Measurements from ENCODE around the gene MAP6D1. TPM values are rescaled to one million over a fixed set of nuclear protein-coding genes. Genes with fewer than 3 reads are reported as not detected.

Gene MAP6D1
- total and polyA plus RNA-seq, 2 donors (not counting 1 experiment from before 2014, with no cell fraction given), result 0.83 to 2.1 TPM

DNA sequence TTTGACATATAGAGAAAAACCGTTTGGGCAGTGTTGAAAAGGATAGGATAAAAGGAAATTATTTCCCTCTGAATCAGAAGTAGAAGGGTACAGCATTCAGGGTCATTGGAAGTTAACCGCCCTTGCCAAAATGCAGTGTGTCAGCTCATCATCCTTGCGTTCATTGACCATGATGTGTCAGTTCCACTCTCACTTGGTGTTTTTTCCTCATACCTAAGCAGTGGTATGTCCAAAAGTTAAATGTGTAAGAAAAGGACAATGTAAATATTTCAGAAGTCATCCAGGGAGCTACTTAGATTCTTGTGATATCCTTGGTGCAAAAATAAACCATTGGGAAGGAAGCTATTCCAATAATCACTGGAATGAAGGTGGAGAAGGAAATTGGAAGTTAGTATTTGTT, 50.7 kb downstream of the MAP6D1 start:
- peaks cover 7% of the 10 kb centered on the region for H3K36me3 ChIP-seq (ENCODE audit: control insufficient read depth, insufficient read depth, low read length)
- no peak for TF ChIP-seq EZH2 (IDR thresholded peaks at IDR 0.05; ENCODE audit: low read length, missing control alignments)
- TF ChIP-seq, protein P1, sequence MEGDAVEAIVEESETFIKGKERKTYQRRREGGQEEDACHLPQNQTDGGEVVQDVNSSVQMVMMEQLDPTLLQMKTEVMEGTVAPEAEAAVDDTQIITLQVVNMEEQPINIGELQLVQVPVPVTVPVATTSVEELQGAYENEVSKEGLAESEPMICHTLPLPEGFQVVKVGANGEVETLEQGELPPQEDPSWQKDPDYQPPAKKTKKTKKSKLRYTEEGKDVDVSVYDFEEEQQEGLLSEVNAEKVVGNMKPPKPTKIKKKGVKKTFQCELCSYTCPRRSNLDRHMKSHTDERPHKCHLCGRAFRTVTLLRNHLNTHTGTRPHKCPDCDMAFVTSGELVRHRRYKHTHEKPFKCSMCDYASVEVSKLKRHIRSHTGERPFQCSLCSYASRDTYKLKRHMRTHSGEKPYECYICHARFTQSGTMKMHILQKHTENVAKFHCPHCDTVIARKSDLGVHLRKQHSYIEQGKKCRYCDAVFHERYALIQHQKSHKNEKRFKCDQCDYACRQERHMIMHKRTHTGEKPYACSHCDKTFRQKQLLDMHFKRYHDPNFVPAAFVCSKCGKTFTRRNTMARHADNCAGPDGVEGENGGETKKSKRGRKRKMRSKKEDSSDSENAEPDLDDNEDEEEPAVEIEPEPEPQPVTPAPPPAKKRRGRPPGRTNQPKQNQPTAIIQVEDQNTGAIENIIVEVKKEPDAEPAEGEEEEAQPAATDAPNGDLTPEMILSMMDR (conservative IDR thresholded peaks at IDR 0.05 in 1 of 2, IDR thresholded peaks at IDR 0.05 in 1 of 2; ENCODE audit: low read depth in 1 of 2, low read length in 2 of 2), result no peak

DNA sequence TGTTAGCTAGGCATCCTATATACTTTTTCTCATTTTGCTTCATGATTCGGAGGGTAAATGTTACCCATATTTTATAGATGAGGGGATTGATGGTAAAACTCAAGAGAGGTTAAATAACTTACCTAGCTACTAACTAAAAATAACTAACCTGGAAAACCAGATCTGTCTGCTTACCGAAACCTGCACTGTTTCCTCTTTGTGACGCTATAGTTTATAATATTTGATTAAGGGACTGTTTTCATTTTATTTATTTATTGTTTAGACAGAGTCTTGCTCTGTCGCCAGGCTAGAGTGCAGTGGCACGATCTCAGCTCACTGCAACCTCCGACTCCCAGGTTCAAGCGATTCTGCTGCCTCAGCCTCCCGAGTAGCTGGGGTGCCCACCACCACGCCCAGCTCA, 55.9 kb downstream of the MAP6D1 start:
- no peaks in the 10 kb centered on the region for H3K79me2 ChIP-seq (ENCODE audit: control insufficient read depth, insufficient read depth, low read length)
- no peak overlapping the region for H3K4me3 ChIP-seq (replicated peaks in 1 of 4; ENCODE audit: control extremely low read depth in 1 of 4, insufficient read depth in 1 of 4, low read depth in 3 of 4, low read length in 4 of 4)
- no peak overlapping the region for H3K4me2 ChIP-seq (ENCODE audit: extremely low read depth, insufficient read depth, low read length)
- H3K27me3 ChIP-seq (ENCODE audit: control insufficient read depth, insufficient read depth, low read length), result no peaks in the 10 kb centered on the region
- no peak overlapping the region for H3K27ac ChIP-seq (ENCODE audit: insufficient read depth, low read length)
- H3K9me3 ChIP-seq (ENCODE audit: control insufficient read depth, insufficient read depth, low read depth, low read length), result no peaks in the 10 kb centered on the region
- no peak for DNase-seq (ENCODE audit: low read depth in 2 of 2)
- no peak overlapping the region for H3K9ac ChIP-seq (ENCODE audit: insufficient read depth, low read length)
- no peaks in the 10 kb centered on the region for H4K20me1 ChIP-seq (ENCODE audit: control insufficient read depth, extremely low read depth, insufficient read depth, low read length)
- no peak for TF ChIP-seq EZH2 (IDR thresholded peaks at IDR 0.05; ENCODE audit: low read length, missing control alignments)
- TF ChIP-seq, protein P1 (conservative IDR thresholded peaks at IDR 0.05 in 1 of 2, IDR thresholded peaks at IDR 0.05 in 1 of 2; ENCODE audit: low read depth in 1 of 2, low read length in 2 of 2), result no peak
- H2AFZ ChIP-seq (ENCODE audit: low read length), result no peak overlapping the region
- no peaks in the 10 kb centered on the region for H3K4me1 ChIP-seq (ENCODE audit: control insufficient read depth, extremely low read depth, insufficient read depth, low read length)
- H3K36me3 ChIP-seq (ENCODE audit: control insufficient read depth, insufficient read depth, low read length), result peaks cover 6% of the 10 kb centered on the region

More for the DNA sequence above, 50.7 kb downstream of the MAP6D1 start:
- H3K27me3 ChIP-seq (ENCODE audit: control insufficient read depth, insufficient read depth, low read length), result no peaks in the 10 kb centered on the region
- no peak overlapping the region for H2AFZ ChIP-seq (ENCODE audit: low read length)
- no peaks in the 10 kb centered on the region for H3K79me2 ChIP-seq (ENCODE audit: control insufficient read depth, insufficient read depth, low read length)
- no peaks in the 10 kb centered on the region for H3K4me1 ChIP-seq (ENCODE audit: control insufficient read depth, extremely low read depth, insufficient read depth, low read length)
- H3K9ac ChIP-seq (ENCODE audit: insufficient read depth, low read length), result no peak overlapping the region
- H3K4me3 ChIP-seq (replicated peaks in 1 of 4; ENCODE audit: control extremely low read depth in 1 of 4, insufficient read depth in 1 of 4, low read depth in 3 of 4, low read length in 4 of 4), result no peak overlapping the region
- no peaks in the 10 kb centered on the region for H3K9me3 ChIP-seq (ENCODE audit: control insufficient read depth, insufficient read depth, low read depth, low read length)
- no peak overlapping the region for H3K4me2 ChIP-seq (ENCODE audit: extremely low read depth, insufficient read depth, low read length)
- peak in 1 of 2 donors; percentile 89 for DNase-seq (ENCODE audit: low read depth in 2 of 2)
- peak overlapping the region; percentile 22 for H3K27ac ChIP-seq (ENCODE audit: insufficient read depth, low read length)
- H4K20me1 ChIP-seq (ENCODE audit: control insufficient read depth, extremely low read depth, insufficient read depth, low read length), result no peaks in the 10 kb centered on the region

DNA sequence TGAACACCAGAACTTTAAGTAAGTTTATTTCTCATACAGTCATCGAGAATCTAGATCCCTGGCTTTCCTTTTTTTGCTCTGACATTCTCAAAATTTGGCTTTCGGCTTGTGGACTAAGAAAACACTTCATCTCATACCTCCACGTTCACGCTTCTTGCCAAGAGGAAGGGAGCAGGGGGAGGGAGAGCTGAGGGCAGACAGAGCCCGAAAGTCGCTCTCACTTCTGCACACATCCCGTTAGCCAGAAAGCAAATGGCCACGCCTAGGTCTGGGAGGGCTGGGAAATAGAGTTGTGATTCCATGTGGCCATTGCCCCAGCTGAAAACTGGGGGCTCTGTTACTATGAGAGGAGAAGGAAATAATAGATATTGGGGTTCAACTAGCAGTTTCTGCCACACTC, 57.3 kb downstream of the MAP6D1 start:
- no peaks in the 10 kb centered on the region for H3K79me2 ChIP-seq (ENCODE audit: control insufficient read depth, insufficient read depth, low read length)
- H3K27me3 ChIP-seq (ENCODE audit: control insufficient read depth, insufficient read depth, low read length), result no peaks in the 10 kb centered on the region
- H3K4me1 ChIP-seq (ENCODE audit: control insufficient read depth, extremely low read depth, insufficient read depth, low read length), result no peaks in the 10 kb centered on the region
- H3K36me3 ChIP-seq (ENCODE audit: control insufficient read depth, insufficient read depth, low read length), result peaks cover 2% of the 10 kb centered on the region
- no peak overlapping the region for H3K27ac ChIP-seq (ENCODE audit: insufficient read depth, low read length)
- no peak for DNase-seq (ENCODE audit: low read depth in 2 of 2)
- TF ChIP-seq, protein P1 (conservative IDR thresholded peaks at IDR 0.05 in 1 of 2, IDR thresholded peaks at IDR 0.05 in 1 of 2; ENCODE audit: low read depth in 1 of 2, low read length in 2 of 2), result no peak
- TF ChIP-seq EZH2 (IDR thresholded peaks at IDR 0.05; ENCODE audit: low read length, missing control alignments), result no peak
- no peak overlapping the region for H3K4me2 ChIP-seq (ENCODE audit: extremely low read depth, insufficient read depth, low read length)
- no peak overlapping the region for H3K9ac ChIP-seq (ENCODE audit: insufficient read depth, low read length)
- H2AFZ ChIP-seq (ENCODE audit: low read length), result no peak overlapping the region
- no peaks in the 10 kb centered on the region for H4K20me1 ChIP-seq (ENCODE audit: control insufficient read depth, extremely low read depth, insufficient read depth, low read length)
- H3K4me3 ChIP-seq (replicated peaks in 1 of 4; ENCODE audit: control extremely low read depth in 1 of 4, insufficient read depth in 1 of 4, low read depth in 3 of 4, low read length in 4 of 4), result no peak overlapping the region
- H3K9me3 ChIP-seq (ENCODE audit: control insufficient read depth, insufficient read depth, low read depth, low read length), result no peaks in the 10 kb centered on the region

All from fibroblast of lung (primary cell).